Body of pancreas (tissue), 4 donors: ENCODE results near the gene ZSCAN30.

Experiments
- POLR2A ChIP-seq, 3 donors: fragments of 450-650 bp; IDR thresholded peaks; one replicate each; pipeline ENCODE4 v1.6.1; 2016; ENCODE audit warnings: antibody characterized with exemption in 3 of 3, mild to moderate bottlenecking in 2 of 3
- TF ChIP-seq, protein P1 (sequence below), 7 experiments: fragments of 450-650 bp in 4 of 7; fragments of 200-600 bp in 3 of 7; sonication (generic) in 3 of 7; IDR thresholded peaks; one replicate each; pipeline ENCODE4 v1.5.1; 2016 to 2019; ENCODE audit warnings: antibody characterized with exemption in 7 of 7

DNA sequence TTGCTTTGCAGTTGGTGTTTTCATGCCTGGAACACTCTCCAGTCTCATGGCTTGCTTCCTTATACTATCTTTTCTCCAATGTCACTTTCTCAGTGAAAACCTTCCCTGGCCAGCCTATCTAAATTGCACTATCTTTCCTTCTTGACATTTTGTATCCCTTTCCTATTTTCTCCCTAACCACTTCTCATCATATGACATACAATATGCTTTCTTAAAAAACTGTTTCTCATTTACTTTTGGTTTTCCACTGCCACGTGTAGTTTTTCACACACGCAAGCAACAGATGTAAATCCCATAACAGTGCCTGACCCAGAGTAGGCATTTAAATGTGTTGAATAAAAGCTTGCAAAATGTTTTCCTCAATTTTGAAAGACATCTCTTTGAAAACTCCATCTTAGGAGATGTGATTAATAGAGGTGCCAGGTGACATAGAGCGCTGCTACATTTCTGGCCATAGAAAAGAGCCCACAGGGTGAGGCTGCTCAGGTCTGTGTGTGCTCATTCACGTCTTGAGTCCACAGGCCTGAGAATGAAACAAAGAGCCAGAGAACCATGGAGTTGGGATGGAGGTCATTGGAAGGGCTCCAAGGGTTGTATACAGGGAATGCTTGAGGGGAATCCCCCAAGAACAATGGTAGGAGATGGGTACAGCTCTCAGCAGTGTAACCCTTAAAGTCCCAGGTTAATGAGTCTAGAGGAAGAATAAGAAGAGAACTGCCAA lies 41.5 kb upstream of the ZSCAN30 start:
- TF ChIP-seq, protein P1, sequence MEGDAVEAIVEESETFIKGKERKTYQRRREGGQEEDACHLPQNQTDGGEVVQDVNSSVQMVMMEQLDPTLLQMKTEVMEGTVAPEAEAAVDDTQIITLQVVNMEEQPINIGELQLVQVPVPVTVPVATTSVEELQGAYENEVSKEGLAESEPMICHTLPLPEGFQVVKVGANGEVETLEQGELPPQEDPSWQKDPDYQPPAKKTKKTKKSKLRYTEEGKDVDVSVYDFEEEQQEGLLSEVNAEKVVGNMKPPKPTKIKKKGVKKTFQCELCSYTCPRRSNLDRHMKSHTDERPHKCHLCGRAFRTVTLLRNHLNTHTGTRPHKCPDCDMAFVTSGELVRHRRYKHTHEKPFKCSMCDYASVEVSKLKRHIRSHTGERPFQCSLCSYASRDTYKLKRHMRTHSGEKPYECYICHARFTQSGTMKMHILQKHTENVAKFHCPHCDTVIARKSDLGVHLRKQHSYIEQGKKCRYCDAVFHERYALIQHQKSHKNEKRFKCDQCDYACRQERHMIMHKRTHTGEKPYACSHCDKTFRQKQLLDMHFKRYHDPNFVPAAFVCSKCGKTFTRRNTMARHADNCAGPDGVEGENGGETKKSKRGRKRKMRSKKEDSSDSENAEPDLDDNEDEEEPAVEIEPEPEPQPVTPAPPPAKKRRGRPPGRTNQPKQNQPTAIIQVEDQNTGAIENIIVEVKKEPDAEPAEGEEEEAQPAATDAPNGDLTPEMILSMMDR (IDR thresholded peaks at IDR 0.05), result no peak
- no peak for TF ChIP-seq POLR2A (IDR thresholded peaks at IDR 0.05)
